ENCODE measurements around the gene PHC2. TPM values are rescaled to one million over a fixed set of nuclear protein-coding genes. Genes with fewer than 3 reads are reported as not detected.

PHC2 gene
- total RNA-seq, 1 donor from 2014 or later, result 99.5 TPM

DNA sequence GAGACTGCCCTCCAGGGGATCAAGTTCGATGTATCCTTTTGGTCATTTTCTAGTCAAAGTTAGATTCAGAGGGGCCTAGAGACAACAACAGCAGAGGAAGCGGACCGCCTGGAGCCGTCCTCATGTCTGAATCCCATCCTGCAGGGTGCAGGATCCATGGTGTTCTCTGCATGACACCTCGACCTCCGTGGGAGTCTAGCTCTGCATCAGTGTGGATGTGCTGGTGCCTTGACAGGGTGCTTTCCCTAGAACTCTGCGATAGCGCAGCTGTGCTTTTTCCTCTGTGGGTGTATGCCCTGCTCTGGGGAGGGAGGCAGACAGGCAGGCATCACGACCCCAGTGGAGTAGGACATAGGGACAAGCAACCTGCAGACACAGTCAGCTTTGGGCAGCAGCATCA lies 61.8 kb downstream of the PHC2 start:
- no peak overlapping the region for H3K4me3 Mint-ChIP-seq
- no peak for DNase-seq (ENCODE audit: low spot score in 2 of 2, unreplicated experiment in 2 of 2)
- no peaks in the 10 kb centered on the region for H3K27me3 Mint-ChIP-seq (ENCODE audit: low read depth)
- peaks cover 39% of the 10 kb centered on the region for H3K4me1 Mint-ChIP-seq
- H3K27ac Mint-ChIP-seq, result no peak overlapping the region
- TF ChIP-seq, protein P1, sequence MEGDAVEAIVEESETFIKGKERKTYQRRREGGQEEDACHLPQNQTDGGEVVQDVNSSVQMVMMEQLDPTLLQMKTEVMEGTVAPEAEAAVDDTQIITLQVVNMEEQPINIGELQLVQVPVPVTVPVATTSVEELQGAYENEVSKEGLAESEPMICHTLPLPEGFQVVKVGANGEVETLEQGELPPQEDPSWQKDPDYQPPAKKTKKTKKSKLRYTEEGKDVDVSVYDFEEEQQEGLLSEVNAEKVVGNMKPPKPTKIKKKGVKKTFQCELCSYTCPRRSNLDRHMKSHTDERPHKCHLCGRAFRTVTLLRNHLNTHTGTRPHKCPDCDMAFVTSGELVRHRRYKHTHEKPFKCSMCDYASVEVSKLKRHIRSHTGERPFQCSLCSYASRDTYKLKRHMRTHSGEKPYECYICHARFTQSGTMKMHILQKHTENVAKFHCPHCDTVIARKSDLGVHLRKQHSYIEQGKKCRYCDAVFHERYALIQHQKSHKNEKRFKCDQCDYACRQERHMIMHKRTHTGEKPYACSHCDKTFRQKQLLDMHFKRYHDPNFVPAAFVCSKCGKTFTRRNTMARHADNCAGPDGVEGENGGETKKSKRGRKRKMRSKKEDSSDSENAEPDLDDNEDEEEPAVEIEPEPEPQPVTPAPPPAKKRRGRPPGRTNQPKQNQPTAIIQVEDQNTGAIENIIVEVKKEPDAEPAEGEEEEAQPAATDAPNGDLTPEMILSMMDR (IDR thresholded peaks at IDR 0.05; ENCODE audit: unreplicated experiment), result no peak
- no peaks in the 10 kb centered on the region for H3K9me3 Mint-ChIP-seq
- H3K36me3 Mint-ChIP-seq, result peaks cover 4% of the 10 kb centered on the region

GRCh38 chr1:33368431-33368830 lies 62.5 kb downstream of the PHC2 start:
- peaks cover 2% of the 10 kb centered on the region for H3K36me3 Mint-ChIP-seq
- peaks cover 46% of the 10 kb centered on the region for H3K4me1 Mint-ChIP-seq

DNA sequence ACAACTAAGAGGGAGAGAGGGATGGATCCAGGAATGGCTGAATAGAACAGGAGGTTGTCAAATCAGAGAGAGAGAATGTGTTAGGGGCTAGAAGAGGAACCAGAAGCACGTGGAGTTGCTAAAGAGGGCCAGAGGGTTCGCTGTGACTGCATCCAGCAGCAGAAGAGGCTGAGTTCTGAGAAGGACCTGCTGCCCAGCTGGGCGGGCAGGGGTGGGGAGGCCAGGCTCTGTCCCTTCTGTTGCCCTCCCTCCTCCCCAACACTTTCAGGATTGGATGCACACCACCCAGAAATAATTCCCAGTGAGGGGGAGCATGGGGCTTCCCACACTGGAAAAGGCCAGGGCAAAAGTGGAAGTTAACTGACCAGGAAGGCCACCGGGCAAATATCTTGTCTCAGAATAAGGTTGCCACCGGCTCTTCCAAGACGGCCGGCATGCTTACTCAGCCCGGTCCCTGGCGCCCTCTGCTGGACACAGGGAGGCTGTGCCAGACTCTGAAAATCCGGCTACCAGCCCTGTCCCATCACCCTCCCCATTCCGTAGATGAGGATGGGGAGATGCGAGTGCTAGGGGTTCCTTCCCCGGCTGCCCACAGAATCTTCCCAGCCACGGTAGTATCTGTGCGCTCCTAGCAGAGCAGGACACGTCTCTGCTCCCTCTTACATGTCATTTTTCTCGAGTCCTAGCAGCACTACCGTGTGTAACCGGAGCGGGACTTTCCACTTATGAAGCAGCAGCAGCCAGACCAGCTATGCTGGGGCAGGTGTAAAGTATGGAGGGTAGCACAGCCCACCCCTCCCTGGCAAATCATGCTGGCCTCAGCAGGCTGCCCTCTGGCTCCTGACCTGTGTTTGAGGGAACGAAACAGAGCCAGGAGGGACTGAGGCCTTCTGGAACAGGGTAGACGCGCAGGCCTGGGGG lies 63.1 kb downstream of the PHC2 start:
- Mint-ChIP-seq H3K27ac (peak overlapping the region; percentile 96), H3K4me1 (peaks cover 53% of the 10 kb centered on the region), H3K4me3 (no peak overlapping the region), H3K9me3 (no peaks in the 10 kb centered on the region), H3K27me3 (ENCODE audit: low read depth) (no peaks in the 10 kb centered on the region), H3K36me3 (no peaks in the 10 kb centered on the region)
- TF ChIP-seq, protein P1 (IDR thresholded peaks at IDR 0.05; ENCODE audit: unreplicated experiment), result peak; percentile 90
- DNase-seq (ENCODE audit: low spot score in 2 of 2, unreplicated experiment in 2 of 2), result peak; percentile 82 to 94

More at GRCh38 chr1:33368431-33368830, 62.5 kb downstream of the PHC2 start:
- Mint-ChIP-seq H3K4me3 (no peak overlapping the region), H3K9me3 (no peaks in the 10 kb centered on the region), H3K27me3 (ENCODE audit: low read depth) (no peaks in the 10 kb centered on the region), H3K27ac (no peak overlapping the region)
- TF ChIP-seq, protein P1 (IDR thresholded peaks at IDR 0.05; ENCODE audit: unreplicated experiment), result no peak
- DNase-seq (ENCODE audit: low spot score in 2 of 2, unreplicated experiment in 2 of 2), result no peak

- Mint-ChIP-seq H3K36me3 (no peaks in the 10 kb centered on the region), H3K4me3 (no peak overlapping the region), H3K27me3 (ENCODE audit: low read depth) (no peaks in the 10 kb centered on the region), H3K4me1 (peaks cover 61% of the 10 kb centered on the region), H3K27ac (peak overlapping the region; percentile 96), H3K9me3 (no peaks in the 10 kb centered on the region)
- TF ChIP-seq, protein P1 (IDR thresholded peaks at IDR 0.05; ENCODE audit: unreplicated experiment), result no peak
- no peak for DNase-seq (ENCODE audit: low spot score in 2 of 2, unreplicated experiment in 2 of 2)
Observed at GRCh38 chr1:33366762-33367484, 64.0 kb downstream of the PHC2 start.

- H3K4me1 Mint-ChIP-seq, result peaks cover 74% of the 10 kb centered on the region
- H3K4me3 Mint-ChIP-seq, result no peak overlapping the region
Observed at GRCh38 chr1:33365560-33365997, 65.3 kb downstream of the PHC2 start.

More at GRCh38 chr1:33365560-33365997, 65.3 kb downstream of the PHC2 start:
- H3K27me3 Mint-ChIP-seq (ENCODE audit: low read depth), result no peaks in the 10 kb centered on the region
- no peaks in the 10 kb centered on the region for H3K9me3 Mint-ChIP-seq
- peak overlapping the region; percentile 96 for H3K27ac Mint-ChIP-seq
- TF ChIP-seq, protein P1 (IDR thresholded peaks at IDR 0.05; ENCODE audit: unreplicated experiment), result no peak
- peaks cover 3% of the 10 kb centered on the region for H3K36me3 Mint-ChIP-seq
- no peak for DNase-seq (ENCODE audit: low spot score in 2 of 2, unreplicated experiment in 2 of 2)

Data from mesothelial cell of epicardium (in vitro differentiated cells).